GM18868 (cell line): ENCODE data around the gene PCK2.
"Not testable (repeated sequence)": the region's sequence is repeated elsewhere in the genome, so short reads cannot be mapped to it uniquely, and the experiment has no call there.

Experiments used
- ATAC-seq: cut with Tn5 transposase; IDR thresholded peaks from one replicate; pipeline ENCODE4 v1.9.1; 2021; ENCODE audit warnings: mild to moderate bottlenecking, moderate library complexity; ENCODE audit not compliant: unreplicated experiment

The PCK2 gene

DNA sequence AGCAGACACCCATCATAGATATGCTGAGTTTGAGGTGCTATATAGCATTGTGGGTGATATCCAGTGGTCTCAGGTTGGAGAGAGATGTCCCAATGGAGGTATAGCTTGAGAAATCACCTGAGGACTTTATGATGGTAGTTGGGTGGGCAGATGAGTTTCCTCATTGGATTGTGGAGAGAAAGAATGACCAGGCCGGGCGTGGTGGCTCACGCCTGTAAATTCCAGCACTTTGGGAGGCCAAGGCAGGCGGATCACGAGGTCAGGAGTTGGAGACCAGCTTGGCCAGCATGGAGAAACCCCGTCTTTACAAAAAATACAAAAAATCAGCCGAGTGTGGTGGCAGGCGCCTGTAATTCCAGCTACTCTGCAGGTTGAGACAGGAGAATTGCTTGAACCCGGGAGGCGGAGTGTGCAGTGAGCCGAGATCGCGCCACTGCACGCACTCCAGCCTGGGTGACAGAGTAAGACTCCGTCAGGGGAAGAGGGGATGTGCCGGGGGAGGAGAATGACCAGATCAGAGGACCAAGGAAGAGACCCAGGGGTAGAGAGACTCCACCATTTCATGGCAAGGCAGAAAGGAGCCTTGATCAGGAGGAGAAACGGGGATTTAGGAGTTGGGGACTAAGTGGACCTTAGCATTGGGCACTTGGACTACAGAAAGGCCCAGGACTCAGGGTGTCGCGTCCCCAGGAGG is 757 bp upstream of the PCK2 start:
- no peak for ATAC-seq

GRCh38 chr14:24094841-24095270 is 745 bp downstream of the PCK2 start:
- no peak for ATAC-seq

GRCh38 chr14:24095271-24096068 is 1.4 kb downstream of the PCK2 start:
- ATAC-seq = peak; percentile 78

GRCh38 chr14:24096545-24097181 is 2.6 kb downstream of the PCK2 start:
- ATAC-seq = no peak

- no peak for ATAC-seq
These were observed 4.3 kb downstream of the PCK2 start for GRCh38 chr14:24098229-24098926.

DNA sequence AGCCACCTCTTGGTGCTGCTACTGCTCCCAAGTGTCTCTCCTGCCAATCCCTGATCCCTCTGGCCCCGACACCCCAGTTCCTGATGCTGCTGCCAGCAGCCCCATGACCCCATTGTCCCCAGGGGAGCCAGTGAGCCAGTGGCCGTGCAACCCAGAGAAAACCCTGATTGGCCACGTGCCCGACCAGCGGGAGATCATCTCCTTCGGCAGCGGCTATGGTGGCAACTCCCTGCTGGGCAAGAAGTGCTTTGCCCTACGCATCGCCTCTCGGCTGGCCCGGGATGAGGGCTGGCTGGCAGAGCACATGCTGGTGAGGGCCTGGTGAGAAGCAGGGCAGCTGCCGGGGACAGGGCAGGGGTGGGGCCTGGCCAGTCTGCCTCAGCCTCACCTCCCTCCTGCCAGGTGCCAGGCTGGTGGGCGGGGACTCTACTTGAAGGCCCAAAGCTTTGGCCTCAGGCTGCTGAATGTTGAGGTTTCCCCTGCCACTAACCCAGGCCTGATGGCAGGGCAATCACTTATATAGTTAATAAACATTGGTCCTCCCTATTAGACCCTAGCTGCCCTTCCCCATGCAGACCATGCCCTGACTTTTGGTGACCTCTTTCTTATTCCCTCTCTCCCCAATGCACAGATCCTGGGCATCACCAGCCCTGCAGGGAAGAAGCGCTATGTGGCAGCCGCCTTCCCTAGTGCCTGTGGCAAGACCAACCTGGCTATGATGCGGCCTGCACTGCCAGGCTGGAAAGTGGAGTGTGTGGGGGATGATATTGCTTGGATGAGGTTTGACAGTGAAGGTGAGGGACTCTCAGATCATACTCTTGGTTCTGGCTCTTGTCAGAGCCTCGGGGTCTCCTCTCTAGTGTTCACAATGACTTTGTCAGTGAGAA is 5.1 kb downstream of the PCK2 start:
- no peak for ATAC-seq

GRCh38 chr14:24100197-24100981 is 6.3 kb downstream of the PCK2 start:
- ATAC-seq = no peak

GRCh38 chr14:24100982-24101494 is 6.9 kb downstream of the PCK2 start:
- ATAC-seq = no peak

DNA sequence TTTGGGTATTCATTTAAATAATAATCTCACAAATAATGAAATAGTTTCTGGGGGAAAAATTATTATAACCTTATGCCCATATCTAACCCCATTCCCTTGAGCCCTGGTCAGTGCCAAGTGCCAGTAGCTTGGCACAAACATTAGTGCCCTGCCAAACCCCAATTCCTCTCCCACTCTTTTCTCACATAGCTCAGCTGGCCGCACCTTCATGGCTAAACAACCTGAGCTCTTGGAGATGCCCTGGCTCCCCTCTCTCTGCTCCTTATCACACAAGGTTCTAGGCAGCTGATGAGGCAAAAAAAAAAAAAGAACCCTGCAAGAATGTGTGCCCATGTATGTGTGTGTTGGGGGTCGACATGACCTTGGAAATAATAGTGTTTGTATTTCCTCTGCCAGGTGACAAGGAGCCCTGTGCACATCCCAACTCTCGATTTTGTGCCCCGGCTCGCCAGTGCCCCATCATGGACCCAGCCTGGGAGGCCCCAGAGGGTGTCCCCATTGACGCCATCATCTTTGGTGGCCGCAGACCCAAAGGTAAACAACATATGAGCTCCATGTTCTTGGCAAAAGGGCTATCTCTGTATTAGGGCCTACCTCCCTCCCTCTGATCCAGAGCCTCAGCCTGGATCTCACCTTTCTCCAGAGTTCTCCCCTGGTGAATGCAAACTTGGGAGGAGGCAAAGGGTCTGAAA is 8.4 kb downstream of the PCK2 start:
- no peak for ATAC-seq

- no peak for ATAC-seq
These were observed 9.3 kb downstream of the PCK2 start for GRCh38 chr14:24103451-24103850.

- not testable (repeated sequence) for ATAC-seq
These were observed 11.6 kb downstream of the PCK2 start for GRCh38 chr14:24105609-24106239.

DNA sequence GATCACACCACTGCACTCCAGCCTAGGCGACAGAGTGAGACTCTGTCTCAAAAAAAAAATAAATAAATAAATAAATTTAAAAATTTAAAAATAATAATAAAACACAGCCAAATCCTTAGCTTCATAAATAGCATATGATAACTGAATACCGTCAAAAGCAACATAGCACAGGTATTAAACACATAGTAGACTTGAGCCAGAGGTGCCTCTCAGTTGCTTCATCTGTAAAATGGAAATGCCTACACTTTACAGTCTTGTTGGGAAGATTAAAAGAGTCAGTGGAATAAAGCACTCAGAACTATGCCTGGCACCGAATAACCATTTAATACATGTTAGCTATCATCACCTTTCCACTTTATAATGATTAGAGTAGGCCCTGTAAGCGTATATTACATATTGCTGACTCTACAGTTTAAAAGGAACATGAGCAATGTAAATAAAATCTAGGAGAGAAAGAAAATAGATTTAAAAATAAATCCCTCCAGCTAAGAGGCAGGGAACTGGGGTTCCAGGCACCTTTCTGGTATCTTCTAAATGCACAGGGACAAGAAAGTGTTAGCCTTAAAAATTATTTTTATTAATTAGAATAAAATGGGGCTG is 12.7 kb downstream of the PCK2 start:
- no peak for ATAC-seq

DNA sequence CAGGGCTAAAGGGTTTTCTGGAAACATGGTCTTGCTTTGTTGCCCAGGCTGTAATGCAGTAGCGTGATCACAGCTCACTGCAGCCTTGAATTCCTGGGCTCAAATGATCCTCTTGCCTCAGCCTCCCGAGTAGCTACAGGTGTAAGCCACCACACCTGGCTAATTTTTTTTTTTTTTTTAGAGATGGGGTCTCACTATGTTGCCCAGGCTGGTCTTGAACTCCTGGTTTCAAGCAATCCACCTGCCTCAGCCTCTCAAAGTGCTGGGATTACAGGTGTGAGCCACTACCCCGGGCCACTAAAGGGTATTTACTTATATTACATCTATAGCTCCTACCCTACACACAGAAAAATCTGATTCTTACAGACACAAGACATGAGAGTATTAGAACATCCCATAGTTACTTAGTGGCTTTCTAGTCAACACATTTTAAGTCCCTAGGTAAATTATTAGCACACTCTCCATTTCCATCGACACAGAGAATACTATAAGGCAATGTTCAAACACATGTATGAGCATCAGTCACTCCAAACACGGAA is 14.3 kb downstream of the PCK2 start:
- no peak for ATAC-seq

- no peak for ATAC-seq
These were observed 15.9 kb downstream of the PCK2 start for GRCh38 chr14:24110060-24110459.

- no peak for ATAC-seq
These were observed 16.4 kb downstream of the PCK2 start for GRCh38 chr14:24110523-24110922.

DNA sequence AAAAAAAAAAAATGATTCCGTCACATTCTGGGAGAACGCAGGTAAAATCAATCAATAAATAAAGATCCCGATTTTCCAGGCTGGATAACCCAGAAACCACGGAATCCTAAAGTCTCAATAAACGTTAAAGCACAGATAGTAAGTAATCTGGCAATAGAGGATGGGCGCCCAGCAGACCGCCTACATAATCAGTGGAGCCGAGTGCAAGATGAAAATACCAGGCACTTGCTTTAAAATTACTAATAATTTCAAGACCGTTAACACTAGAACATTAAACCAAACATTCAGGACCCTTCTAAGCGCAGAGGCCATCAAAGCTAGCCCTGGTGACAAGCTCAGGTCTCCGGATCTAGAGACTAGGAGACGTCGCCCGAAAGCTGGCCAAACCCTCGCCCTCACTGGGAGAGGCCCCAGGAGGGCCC is 19.3 kb downstream of the PCK2 start:
- ATAC-seq = no peak

- ATAC-seq = peak; percentile 26
These were observed 19.9 kb downstream of the PCK2 start for GRCh38 chr14:24113801-24114531.
